NCI-H526 treated with DMSO at 0.1 percent for 48 hours (cell line): ENCODE data around the gene PADI1.

ENCODE experiments used
- DNase-seq: peaks from one replicate; lab custom pipeline; 2025; lab: John Stamatoyannopoulos, UW

PADI1 gene

DNA sequence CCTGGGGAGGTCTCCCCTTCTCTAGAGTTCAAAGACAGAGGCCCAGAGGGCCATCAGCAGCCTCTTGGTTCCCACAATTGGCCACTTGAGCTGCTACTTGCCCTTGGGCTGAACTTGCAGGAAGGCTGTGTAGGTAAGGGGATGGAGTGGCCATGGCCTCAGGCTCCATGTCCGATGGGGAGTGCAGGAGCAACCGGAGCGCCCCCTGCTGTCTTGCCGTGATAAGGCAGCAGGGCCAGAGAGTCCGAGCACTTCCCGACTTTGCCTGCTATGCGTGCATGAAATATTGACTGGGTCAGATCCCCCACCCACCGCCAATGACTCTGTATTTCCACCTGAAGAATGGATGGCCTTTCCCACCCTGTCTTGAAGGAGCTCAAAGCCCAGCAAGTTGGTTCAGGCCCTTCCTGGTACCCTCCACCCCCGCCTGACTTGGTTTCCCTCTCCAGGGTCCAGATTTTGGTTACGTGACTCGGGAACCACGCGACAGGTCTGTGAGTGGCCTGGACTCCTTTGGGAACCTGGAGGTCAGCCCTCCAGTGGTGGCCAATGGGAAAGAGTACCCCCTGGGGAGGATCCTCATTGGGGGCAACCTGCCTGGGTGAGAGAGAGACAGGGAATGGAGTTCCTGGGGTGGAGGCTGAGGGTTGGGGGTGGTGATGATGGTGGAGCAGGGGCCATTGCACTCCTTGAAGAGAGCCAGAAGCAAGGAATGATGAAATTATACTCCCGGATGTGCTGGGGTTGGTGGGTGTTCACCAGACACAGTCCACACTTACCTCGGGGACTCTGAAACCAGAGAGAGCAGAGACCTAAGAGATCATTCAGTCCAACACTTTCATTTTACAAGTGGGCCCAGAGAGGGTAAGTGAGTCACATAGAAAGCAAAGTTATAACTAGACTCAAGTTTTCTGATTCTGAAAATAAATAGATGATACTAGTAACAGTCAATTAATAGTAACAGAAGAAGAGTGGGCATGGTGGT is 69.5 kb downstream of the PADI1 start:
- DNase-seq = no peak

- DNase-seq = no peak
Measured at GRCh38 chr1:17276568-17276967, 71.6 kb downstream of the PADI1 start.

DNA sequence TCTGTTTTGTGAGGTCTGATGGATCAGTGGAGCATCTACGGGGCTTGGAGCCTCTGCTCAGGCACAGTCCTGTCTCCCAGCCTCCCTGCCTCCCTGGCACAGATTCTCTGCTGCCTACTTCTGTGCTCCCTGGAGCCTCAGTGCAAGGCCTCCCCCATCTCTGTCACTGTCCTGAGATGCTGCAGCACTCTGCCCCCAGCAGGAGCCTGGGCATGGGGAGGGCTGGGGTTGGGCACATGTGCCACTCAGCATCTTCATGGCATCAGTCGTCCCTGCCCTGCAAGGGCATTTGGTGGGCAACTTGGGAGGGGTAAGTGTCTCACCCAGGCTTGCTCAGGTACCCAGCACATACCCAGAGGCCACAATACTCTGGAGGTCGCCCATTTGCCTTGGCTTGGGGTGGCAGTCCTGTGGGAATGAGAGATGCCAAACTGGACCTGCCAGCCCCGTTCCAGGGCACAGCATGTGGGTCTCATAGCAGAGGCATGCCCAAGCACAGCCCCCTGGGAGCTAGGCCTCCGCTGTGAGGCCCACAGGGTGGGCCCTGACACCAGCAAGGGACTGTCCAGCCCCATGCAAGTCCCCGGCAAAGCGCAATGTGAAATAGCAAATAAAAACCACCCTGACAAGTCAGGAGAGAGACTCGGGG is 72.7 kb downstream of the PADI1 start:
- no peak for DNase-seq

GRCh38 chr1:17278996-17279830 is 74.3 kb downstream of the PADI1 start:
- DNase-seq = no peak

- no peak for DNase-seq
Measured at GRCh38 chr1:17280436-17280835, 75.5 kb downstream of the PADI1 start.

- DNase-seq = no peak
Measured at GRCh38 chr1:17280894-17281293, 76.0 kb downstream of the PADI1 start.

DNA sequence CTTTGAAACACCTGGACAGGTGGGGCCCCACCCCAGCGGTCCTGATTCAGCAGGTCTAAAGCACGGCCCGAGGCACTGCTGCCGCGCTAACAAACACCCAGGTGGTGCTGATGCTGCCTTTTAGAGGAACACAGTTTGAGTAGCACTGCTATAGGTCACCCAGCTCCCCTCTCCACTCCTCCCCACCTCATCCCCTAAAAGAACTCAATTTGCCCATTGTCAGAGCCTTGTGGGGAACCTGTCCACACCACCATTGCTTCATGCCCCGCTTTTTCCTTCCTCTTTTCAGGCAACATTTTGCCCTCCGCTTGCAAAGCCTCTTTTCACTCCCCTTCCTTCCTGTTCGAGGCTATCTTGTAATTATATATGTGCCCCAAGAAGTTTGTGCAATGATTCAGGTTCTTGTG is 76.8 kb downstream of the PADI1 start:
- DNase-seq = no peak

GRCh38 chr1:17282836-17283235 is 77.9 kb downstream of the PADI1 start:
- DNase-seq = no peak

GRCh38 chr1:17286646-17287045 is 81.7 kb downstream of the PADI1 start:
- DNase-seq = no peak

DNA sequence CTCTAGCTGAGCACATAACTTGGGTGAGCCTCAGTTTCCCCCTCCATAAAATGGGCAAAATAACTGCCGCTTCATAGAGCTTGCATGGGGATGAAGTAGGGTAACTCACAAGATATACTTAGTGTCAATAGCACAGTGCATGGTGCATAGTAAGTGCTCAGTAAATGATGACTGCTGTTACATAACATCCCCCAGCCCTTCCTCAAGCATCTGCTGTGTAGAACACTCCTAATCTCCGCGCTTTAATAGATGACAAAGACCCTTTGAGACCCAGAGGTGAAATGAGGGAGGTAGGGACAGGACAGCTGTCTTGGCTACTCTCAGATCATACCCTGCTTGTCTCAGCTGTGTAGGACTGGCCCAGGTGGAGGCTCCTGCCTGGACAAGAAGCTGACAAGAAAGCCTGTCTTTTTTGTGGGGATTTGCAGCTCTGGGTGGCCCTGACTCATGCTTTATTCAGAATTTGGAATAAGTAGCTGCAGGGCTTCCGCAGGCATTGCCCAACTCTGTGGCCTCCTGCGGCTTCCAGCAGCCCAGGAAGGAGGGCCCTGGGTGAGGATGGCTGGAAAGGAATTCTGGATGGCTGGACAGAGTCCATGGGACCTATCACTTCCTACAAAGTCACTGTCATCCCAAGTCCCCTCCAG is 82.3 kb downstream of the PADI1 start:
- DNase-seq = no peak

DNA sequence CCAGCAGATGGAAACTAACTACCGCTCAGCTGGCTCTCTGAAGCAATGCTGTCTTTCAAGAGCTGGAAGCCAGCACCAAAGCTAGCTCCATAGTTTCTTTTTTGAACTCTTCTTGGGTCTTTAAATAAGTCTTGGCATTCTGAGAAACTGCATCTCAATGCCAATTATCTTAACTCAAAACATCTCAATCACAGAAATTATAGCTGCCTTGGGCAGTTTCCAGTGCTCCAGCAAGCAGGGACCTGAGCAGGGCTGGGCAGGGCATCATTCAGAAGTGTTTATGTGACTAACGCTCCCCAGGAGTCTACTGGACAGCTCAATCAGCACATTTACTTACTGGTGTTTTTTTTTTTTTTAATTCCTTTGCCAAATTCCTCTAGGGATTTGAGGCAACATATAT is 84.8 kb downstream of the PADI1 start:
- no peak for DNase-seq

GRCh38 chr1:17290553-17290952 is 85.6 kb downstream of the PADI1 start:
- no peak for DNase-seq

DNA sequence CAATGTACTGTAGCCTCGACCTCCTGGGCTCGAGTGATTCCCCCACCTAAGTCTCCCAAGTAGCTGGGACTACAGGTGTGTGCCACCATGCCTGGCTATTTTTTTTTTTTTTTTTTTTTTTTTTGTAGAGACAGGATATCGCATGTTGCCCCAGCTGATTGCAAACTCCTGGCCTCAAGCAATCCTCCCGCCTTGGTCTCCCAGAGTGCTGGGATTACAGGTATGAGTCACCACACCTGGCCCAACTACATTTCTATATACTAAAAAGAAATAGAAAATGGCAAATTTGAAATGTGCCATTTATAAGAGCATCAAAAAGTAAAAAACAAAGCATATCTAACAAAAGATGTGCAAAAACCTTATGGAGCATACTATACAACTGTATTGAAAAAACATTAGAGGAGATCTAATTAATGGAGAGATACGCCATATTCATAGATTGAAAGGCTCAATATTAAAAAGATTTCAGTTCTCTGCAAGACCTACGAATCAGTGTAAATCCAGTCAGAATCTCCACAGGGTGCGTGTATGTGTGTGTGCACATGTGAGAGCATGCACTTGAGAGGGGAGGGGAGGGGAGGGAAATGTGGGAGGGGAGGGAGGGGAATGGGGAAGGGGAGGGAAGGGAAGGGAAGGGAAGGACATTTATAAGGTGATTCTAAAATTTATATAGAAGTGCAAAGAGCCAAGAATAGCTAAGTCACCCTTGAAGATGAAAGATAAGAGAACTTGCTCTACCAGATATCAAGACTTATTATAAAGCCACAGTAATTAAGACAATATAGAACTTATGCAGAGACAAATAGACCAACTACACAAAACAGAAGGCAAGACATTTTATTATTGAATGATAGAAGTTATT is 87.6 kb downstream of the PADI1 start:
- no peak for DNase-seq

- no peak for DNase-seq
Measured at GRCh38 chr1:17293681-17294425, 88.9 kb downstream of the PADI1 start.

DNA sequence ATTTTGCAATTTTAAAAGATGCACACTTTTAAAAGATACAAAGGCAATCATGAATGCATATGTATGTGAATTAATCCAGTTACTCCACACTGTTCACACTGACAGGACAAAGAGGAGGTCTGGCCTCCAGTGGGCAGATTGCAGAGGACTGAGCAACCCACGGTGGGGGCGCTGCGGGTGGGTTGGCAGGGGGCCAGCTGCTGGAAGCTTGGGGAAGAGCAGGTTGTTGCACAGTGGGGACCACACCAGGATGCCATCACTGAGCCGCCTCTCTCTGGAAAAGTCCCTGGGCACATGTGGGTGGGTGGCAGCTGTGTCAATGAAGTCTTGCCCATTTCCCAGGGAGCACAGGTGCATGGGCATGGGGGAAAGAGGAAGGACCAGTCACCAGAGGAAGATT is 90.4 kb downstream of the PADI1 start:
- DNase-seq = no peak
